NCI-H1930 (cell line): ENCODE data around the gene TRPM6.
"Not testable (repeated sequence)": the region's sequence is repeated elsewhere in the genome, so short reads cannot be mapped to it uniquely, and the experiment has no call there.

Experiments
- DNase-seq, 2 experiments: peaks; one replicate each; lab custom pipeline; 2025; lab: John Stamatoyannopoulos, UW

Gene TRPM6, protein sequence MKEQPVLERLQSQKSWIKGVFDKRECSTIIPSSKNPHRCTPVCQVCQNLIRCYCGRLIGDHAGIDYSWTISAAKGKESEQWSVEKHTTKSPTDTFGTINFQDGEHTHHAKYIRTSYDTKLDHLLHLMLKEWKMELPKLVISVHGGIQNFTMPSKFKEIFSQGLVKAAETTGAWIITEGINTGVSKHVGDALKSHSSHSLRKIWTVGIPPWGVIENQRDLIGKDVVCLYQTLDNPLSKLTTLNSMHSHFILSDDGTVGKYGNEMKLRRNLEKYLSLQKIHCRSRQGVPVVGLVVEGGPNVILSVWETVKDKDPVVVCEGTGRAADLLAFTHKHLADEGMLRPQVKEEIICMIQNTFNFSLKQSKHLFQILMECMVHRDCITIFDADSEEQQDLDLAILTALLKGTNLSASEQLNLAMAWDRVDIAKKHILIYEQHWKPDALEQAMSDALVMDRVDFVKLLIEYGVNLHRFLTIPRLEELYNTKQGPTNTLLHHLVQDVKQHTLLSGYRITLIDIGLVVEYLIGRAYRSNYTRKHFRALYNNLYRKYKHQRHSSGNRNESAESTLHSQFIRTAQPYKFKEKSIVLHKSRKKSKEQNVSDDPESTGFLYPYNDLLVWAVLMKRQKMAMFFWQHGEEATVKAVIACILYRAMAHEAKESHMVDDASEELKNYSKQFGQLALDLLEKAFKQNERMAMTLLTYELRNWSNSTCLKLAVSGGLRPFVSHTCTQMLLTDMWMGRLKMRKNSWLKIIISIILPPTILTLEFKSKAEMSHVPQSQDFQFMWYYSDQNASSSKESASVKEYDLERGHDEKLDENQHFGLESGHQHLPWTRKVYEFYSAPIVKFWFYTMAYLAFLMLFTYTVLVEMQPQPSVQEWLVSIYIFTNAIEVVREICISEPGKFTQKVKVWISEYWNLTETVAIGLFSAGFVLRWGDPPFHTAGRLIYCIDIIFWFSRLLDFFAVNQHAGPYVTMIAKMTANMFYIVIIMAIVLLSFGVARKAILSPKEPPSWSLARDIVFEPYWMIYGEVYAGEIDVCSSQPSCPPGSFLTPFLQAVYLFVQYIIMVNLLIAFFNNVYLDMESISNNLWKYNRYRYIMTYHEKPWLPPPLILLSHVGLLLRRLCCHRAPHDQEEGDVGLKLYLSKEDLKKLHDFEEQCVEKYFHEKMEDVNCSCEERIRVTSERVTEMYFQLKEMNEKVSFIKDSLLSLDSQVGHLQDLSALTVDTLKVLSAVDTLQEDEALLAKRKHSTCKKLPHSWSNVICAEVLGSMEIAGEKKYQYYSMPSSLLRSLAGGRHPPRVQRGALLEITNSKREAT (N-terminal part only)

GRCh38 chr9:74887041-74887980, at the start of gene TRPM6:
Gene TRPM6 (minus strand): TSS chr9:74887921. CDS start chr9:74887856, 65 bp downstream.
- DNase-seq, result peak; percentile 50 to 54

DNA sequence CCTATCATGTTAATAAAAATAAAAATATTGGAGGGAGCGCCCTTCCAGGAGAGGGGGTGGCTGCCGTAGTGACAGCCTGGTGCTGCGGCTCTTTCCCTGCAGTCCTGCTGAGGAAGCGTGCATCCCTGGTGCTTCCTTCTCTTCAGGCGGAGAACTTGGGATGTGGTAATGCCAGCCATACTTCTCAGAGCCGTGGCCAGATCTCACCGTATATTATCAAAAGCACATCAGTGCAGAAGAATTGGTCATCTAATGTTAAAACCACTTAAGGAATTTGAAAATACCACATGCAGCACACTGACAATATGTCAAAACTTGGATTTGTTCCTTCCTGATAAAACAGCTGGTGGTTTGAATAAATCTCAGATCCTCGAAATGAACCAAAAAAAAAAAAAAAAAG, 47.3 kb upstream of the TRPM6 start:
- DNase-seq, result no peak

DNA sequence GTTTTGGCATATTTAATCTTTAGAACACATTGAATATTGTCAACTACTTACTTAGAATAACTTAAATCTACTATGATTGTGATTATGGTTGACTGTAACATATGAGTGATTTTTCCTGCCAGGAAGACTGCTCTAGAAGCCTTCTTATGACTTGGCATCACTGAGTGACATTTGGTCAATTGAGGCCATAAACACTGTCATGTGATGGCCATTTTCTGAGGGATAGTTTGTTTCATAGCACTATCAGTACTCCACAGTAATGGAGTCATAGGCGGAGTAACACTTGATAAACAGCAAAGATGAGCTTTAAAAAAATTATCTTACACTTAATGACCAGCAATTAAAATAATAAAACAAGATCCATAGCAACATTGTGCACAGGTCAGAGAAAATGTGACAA, 34.0 kb upstream of the TRPM6 start:
- DNase-seq, result no peak

- DNase-seq, result no peak
Observed at GRCh38 chr9:74920944-74921626, 33.4 kb upstream of the TRPM6 start.

DNA sequence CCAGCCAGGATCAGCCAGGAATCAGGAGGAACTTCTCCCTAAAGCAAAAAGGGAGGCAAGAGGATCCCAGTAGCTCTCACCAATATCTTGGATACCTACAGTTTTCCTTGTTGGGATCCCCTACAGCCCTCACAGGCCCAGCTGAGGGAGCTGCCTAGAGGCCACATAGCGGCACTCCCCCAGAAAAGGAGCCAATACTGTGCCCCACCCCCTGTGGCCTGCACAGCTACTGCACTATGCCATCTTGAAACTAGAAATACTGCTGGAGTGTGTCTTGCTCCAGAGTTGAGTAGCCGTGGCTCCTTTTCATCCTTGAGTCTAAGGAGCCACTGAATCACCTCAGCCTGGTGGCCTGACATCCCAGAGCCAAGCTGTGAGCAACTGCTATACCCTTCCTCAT, 22.3 kb upstream of the TRPM6 start:
- DNase-seq, result no peak

DNA sequence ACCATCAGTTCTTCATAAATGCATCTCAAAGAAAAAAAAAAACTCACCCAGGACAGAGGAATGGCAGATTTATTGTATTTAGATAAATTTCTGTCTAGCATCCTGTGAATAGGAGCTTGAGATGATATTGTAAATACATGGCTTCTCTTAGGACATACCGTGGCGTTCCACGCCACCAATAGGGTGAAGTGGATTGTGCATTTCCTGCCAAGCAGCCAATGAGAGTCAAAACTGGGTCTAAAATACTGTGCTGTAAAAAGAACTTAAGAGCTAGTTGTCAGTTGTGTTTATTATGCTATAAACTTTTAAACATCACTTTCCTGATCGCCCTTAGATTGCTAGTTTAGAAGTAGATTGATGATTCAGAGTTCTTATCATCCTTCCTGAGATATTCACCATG, 20.9 kb upstream of the TRPM6 start:
- DNase-seq, result no peak

DNA sequence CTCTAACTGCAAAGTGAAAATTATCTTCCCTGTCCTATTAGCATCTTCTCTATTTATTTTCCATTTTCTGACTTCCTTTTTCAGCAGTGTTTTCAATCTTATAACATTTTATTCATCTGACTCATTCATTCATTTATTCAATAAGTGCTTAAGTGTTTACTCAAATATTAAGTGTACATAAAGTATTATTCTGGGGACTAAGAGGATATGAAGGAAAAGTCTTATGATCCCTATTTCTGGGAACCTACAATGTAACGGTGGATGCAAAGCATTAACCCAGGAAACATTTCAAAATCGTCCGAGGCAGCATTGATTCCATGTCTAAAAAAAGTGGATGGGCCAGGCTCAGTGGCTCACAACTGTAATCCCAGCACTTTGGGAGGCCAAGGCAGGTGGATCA, 19.4 kb upstream of the TRPM6 start:
- no peak for DNase-seq

GRCh38 chr9:74901001-74901400, 13.3 kb upstream of the TRPM6 start:
- no peak for DNase-seq

DNA sequence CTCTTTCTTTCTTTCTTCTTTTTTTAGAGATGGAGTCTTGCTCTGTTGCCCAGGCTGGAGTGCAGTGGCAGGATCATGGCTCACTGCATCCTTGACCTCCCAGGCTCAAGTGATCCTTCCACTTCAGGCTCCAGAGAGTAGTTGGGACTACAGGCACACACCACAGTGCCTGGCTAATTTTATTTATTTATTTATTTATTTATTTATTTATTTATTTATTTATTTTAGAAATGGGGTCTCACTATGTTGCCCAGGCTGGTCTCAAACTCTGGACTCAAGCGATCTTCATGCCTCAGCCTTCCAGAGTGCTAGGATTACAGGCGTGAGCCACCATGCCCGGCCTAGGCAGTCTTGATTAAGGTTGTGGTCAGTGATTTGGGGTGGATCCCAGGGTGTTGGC, 728 bp upstream of the TRPM6 start:
- not testable (repeated sequence) for DNase-seq

DNA sequence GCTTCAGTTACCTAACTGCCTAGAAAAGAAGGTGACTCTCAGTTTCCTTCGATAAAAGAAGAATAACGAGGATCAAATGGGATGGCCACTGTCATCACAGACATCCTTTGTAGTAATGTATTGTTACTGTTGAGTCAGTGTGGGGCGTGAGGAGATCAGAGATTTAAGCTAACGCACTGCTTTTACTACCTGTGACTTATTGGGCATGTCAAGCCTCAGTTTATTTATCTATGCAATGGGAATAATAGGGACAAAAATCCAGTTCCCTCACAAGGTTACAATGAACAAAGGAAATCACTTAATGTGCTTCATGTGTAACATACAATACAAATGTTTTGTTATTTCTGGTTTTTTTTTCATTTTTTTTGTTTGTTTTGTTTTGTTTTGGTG, 255 bp upstream of the TRPM6 start:
- no peak for DNase-seq

DNA sequence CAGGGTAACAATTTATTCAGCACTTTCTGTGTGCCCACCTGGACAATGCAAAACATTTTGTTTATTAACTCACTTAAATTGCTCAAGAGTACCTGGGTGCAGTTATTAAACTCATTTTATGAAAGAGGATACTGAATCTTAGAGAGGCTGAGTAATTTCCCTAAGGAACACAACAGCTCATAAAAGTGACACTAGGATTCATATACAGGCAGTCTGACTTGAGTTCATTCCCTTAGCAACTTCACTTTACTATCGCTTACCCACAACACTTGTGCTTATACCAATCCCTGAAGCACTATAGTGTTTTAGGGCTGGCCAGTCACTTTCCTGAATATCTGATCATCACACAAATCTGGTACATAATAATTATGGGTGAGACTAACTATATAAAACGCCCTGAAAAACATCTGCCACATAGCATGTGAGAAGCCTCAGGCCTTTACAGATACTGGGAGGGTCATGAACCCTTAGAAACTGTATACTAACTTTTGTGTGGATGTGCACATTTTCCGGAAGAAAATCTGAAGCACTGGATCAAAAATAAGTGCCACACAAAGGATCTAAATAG, 11.3 kb downstream of the TRPM6 start:
- DNase-seq, result no peak

GRCh38 chr9:74875656-74876055, 12.1 kb downstream of the TRPM6 start:
- DNase-seq, result no peak

GRCh38 chr9:74874220-74874619, 13.5 kb downstream of the TRPM6 start:
- no peak for DNase-seq

DNA sequence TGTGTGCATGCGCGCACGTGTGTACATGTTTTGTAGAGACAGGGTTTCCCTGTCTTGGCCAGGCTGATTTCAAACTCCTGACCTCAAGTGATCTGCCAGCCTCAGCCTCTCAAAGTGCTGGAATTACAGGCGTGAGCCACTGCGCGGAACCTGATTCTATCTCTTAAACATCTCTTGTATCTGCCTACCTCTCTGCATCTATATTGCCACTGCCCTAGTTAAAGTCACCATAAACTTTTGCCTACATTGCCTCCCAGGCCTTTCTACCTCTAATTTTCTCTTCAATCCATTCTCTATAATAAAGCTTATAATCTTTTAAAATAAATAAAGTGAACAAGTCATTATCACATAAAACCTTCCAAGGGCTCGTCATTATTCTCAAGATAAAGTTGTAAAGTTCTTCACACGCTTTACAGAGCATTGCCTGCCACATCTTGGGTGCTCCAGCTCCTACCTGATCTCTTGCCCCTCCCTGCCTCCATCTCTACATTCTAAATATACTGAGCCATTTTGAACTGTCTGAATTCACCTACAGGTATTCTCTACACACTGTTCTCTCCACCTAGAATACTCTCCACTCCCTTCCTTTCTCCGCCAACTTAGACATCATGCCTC, 15.0 kb downstream of the TRPM6 start:
- DNase-seq, result no peak

DNA sequence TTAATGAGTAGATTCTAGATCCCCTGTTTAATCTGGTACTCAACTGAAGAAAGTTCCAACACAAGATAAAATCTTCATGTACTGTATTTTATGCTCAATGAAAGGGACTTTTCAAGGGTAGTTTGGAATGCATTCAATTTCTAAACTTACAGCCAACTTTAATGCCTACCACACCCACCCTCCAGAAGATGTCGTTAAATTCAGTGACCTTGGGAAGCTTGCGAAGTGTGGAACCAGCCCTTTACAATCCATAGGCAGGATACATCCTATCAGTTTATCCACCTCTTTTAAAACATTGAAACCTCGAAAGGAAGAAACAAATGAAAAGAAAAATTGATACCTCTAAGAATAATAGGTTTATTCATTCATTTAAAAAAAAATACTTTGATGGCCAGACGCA, 20.2 kb downstream of the TRPM6 start:
- DNase-seq, result no peak

DNA sequence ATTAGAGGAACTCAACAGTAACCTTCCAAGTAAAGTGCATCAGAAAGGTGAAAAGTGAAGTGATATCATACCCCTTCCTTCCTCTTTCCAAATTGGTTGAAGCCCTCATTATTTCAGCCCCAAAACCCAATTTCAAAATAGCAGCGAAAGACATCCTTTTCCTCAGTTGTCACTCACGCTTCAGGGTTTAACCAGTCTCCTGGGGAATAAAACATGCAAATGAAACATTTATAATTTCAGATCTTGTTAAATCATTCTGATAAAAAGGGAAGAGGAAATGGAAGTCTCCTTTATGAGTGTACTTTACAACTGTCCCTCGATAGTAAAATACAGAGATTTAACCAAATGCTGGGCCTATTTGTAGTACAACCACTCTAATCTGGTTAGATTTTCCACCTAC, 22.5 kb downstream of the TRPM6 start:
- no peak for DNase-seq

GRCh38 chr9:74861773-74862474, 25.8 kb downstream of the TRPM6 start:
- DNase-seq, result no peak

DNA sequence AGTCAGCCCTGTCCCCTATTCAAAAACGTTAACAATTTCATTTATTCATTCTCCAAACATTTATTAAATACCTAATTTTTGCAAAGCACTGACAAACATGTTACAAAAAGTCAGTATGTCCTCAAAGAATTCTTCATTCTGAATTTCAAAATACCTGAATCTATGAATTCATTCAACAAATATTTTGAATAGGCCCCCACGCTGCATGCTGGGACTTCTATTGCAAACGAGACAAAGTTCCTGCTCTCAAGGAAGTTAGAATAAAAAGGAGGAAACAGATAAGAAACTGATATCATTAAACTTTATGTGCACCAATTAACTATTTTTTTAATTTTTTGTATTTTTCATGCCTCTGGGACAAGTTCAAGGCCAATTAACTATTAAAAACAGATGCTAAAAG, 26.6 kb downstream of the TRPM6 start:
- no peak for DNase-seq

DNA sequence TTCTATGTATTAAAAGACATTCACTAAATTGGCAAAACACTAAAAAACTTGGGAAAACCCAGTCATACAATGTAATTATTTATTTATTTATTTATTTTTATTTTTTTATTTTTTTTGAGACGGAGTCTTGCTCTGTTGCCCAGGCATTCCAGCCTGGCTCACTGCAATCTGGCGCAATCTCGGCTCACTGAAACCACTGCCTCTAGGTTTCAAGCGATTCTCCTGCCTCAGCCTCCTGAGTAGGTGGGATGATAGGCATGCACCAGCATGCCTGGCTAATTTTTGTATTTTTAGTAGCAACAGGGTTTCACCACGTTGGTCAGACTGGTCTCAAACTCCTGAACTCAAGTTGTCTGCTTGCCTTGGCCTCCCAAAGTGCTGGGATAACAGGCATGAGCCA, 27.5 kb downstream of the TRPM6 start:
- not testable (repeated sequence) for DNase-seq
